AG04449 (cell line): ENCODE data around the gene CNPY2.
A peak's percentile ranks its signal among the peaks of the same experiment; 100 is the strongest.
"Not testable (repeated sequence)": the region's sequence is repeated elsewhere in the genome, so short reads cannot be mapped to it uniquely, and the experiment has no call there.

Source experiments
- CTCF ChIA-PET: fragments of 350-600 bp; formaldehyde crosslinking; extraction: SDS; loops from one replicate; lab custom pipeline; 2021; ENCODE audit warnings: antibody characterized with exemption; lab: Yijun Ruan, JAX
- POLR2A ChIA-PET: fragments of 400-600, 350-600 bp; formaldehyde crosslinking; extraction: SDS; loops from one replicate; lab custom pipeline; 2020; ENCODE audit warnings: antibody characterized with exemption, inconsistent platforms; lab: Yijun Ruan, JAX
- DNase-seq: peaks from one replicate; pipeline ENCODE4 v3.0.0-alpha.2; 2010; ENCODE audit warnings: low read depth, low spot score
- H3K4me3 ChIP-seq: 2 replicates; pipeline ENCODE4 v1.5.1; 2011; ENCODE audit warnings: low read depth, mild to moderate bottlenecking, control low read depth, low read length
- TF ChIP-seq, protein P1 (sequence below): IDR thresholded peaks from one replicate; pipeline ENCODE4 v1.5.1; 2011; ENCODE audit warnings: mild to moderate bottlenecking, moderate library complexity, low read length, control low read depth, inconsistent platforms; ENCODE audit not compliant: insufficient read depth; ENCODE audit errors: missing control alignments

CNPY2 gene

DNA sequence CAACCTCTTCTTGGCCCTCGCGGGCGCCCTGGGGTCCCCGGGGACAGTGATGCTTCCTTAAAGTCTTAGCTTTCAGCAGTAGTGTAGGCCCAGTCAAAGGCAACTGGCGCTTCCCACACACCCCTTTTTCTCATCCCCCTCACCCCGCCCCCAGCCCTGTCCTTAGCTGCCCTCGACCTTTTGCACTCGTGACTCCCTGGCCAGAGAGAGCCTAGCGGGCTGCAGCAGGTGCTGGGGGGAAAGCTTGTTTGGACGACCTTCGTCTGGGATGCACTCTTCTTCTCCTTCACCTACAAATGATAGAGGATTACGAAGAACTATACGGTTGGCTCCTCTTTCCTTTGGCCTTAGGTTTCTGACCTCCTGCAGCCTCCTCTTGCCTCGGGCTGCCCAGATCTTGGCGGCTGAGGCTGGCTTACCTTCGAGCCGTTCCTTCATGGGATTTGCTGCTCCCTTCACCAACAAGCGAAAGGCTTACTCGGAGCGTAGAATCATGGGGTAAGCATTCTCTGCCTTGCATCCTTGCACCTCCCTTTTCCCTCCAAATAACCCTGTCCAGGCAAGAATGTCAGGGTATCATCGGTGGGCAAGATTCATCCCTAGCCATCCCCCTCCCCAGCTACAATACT is 48.2 kb downstream of the CNPY2 start:
- H3K4me3 ChIP-seq: peak overlapping the region; percentile 87
- DNase-seq: no peak
- CTCF ChIA-PET: interaction anchor here (0.8 to 8.3 kb wide), 17 partner anchors 9 to 194 kb away, joined by 3 to 87 read pairs (median 6); partner anchors contain the start of genes ANKRD52, RNF41 and SMARCC2
- TF ChIP-seq, protein P1, sequence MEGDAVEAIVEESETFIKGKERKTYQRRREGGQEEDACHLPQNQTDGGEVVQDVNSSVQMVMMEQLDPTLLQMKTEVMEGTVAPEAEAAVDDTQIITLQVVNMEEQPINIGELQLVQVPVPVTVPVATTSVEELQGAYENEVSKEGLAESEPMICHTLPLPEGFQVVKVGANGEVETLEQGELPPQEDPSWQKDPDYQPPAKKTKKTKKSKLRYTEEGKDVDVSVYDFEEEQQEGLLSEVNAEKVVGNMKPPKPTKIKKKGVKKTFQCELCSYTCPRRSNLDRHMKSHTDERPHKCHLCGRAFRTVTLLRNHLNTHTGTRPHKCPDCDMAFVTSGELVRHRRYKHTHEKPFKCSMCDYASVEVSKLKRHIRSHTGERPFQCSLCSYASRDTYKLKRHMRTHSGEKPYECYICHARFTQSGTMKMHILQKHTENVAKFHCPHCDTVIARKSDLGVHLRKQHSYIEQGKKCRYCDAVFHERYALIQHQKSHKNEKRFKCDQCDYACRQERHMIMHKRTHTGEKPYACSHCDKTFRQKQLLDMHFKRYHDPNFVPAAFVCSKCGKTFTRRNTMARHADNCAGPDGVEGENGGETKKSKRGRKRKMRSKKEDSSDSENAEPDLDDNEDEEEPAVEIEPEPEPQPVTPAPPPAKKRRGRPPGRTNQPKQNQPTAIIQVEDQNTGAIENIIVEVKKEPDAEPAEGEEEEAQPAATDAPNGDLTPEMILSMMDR: no peak
- POLR2A ChIA-PET: interaction anchor here (0.6 to 2.2 kb wide), 8 partner anchors 9 to 92 kb away, joined by 3 to 13 read pairs (median 6); partner anchors contain the start of genes ANKRD52, RNF41, SMARCC2 and STAT2

DNA sequence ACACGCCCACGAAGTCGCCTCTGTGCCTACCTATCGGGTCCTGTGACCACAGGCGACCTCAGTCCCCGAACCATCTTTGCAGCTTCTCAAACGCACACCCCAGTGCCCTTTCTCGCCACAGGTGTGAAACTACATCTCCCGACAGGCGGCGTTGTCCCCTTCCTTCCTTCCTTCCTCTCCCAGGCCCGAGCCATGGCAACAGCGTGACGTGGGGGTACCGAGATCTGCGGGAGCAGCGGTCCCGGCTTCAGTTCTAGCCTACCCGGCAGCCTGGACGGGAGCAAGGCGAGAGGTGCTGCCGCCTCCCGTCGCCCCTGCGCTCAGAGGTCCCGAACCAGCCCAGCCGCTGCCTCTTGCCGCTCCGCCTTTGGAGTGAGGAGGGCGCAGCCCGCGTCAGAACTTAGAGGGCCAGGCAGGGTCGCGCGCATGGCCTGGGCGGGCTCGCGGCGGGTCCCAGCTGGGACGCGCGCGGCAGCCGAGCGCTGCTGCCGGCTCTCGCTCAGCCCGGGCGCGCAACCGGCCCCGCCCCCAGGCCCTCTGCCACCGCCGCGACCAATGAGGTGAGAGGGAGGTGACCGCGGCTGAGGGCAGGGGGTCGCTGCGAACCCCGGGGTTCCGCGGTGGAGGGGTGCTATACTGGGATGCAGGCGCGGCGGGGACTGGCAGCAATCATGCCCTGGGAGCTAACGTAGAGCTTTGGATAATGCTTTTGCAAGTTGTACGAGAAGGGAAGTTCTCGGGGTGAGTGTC is 48.9 kb downstream of the CNPY2 start, which contains the start of gene COQ10A:
Gene COQ10A, plus strand, starts transcription at position 250 of the 750 bp plus-strand sequence. Its CDS starts 177 bp downstream, at position 427.
- ChIA-PET CTCF (interaction anchor here (0.7 to 8.3 kb wide), 25 partner anchors 9 to 368 kb away, joined by 3 to 87 read pairs (median 5); partner anchors contain the start of genes ANKRD52, RNF41, SMARCC2 and TIMELESS), POLR2A (interaction anchor here (0.6 to 2.2 kb wide), 10 partner anchors 9 to 93 kb away, joined by 3 to 13 read pairs (median 5); partner anchors contain the start of genes ANKRD52, RNF41, SMARCC2 and STAT2)
- TF ChIP-seq, protein P1: peak; percentile 78
- DNase-seq: no peak
- H3K4me3 ChIP-seq: peak within 1 kb of the TSS; percentile 87

DNA sequence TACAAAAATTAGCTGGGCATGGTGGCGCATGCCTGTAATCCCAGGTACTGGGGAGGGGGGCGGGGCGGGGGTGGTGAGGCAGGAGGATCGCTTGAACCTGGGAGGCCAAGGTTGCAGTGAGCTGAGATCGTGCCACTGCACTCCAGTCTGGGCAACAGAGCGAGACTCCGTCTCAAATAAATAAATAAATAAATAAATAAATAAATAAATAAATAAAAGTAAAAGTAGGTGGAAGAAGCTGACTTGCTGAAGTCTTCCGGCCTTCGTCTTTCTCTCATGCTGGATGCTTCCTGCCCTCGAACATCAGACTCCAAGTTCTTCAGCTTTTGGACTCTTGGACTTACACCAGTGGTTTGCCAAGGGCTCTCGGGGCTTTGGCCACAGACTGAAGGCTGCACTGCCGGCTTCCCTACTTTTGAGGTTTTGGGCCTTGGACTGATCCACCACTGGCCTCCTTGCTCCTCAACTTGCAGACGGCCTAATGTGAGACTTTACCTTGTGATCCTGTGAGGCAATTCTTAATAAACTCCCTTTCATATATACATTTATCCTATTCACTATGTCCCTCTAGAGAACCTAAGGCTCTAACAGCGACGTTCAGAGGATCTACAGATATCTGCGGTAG is 49.6 kb downstream of the CNPY2 start:
- CTCF ChIA-PET: interaction anchor here (0.7 to 8.3 kb wide), 19 partner anchors 8 to 369 kb away, joined by 3 to 87 read pairs (median 6); partner anchors contain the start of genes ANKRD52, RNF41, SMARCC2 and TIMELESS
- POLR2A ChIA-PET: interaction anchor here (0.6 to 2.2 kb wide), 6 partner anchors 8 to 93 kb away, joined by 3 to 13 read pairs (median 4); partner anchors contain the start of genes ANKRD52 and SMARCC2
- not testable (repeated sequence) for DNase-seq
- H3K4me3 ChIP-seq: peak overlapping the region; percentile 87

DNA sequence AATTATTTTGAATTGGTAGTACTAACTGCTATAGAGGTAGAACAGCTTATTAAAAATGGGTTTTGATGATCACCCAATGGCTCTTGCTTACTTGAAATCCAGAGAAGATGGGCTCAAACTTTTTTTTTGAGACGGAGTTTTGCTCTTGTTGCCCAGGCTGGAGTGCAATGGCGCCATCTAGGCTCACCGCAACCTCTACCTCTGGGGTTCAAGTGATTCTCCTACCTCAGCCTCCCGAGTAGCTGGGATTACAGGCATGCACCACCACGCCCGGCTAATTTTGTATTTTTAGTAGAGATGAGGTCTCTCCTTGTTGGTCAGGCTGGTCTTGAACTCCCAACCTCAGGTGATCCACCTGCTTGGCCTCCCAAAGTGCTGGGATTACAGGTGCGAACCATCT is 52.8 kb downstream of the CNPY2 start:
- not testable (repeated sequence) for H3K4me3 ChIP-seq, DNase-seq
- ChIA-PET CTCF (interaction anchor here (0.9 to 1.5 kb wide), 4 partner anchors 9 to 70 kb away, joined by 3 to 4 read pairs (median 3); partner anchors contain the start of gene RNF41), POLR2A (interaction anchor here (0.8 kb wide), 1 partner anchor 14 kb away, joined by 3 read pairs; no protein-coding TSS in a partner anchor)

DNA sequence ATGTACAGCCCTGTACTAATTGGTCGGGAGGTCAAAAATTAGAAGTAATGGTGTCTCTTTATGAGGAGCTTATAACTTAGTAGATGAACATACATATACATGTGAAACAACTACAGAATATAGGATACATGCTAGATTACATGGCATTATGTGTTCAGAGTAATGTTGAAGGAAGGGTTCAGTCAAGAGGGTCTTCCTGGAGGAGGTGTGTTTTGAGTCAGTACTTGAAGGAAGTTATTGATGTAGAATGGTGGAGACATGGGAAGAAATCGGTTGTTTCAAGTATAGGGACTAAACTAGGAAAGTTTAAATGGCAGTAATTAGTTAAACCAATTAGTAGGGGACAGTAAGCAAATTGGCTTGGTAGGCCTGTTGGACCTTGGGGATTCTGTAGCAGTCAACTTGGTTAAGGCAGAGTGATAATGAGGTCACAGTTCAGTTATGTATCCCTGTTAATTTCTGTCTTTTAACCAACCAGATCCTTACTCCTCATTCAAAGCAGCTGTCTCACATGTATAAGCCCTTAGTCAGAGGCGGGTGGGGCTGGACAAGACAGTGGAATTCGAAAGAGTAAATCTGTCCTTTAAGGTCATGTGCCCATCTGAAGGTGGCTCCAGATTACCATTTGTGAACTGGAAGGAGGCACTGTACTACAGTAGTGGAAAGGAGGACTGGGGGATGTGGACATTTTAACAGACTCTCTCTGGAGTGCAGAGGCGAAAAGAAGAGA is 54.1 kb downstream of the CNPY2 start:
- no peak overlapping the region for H3K4me3 ChIP-seq
- CTCF ChIA-PET: interaction anchor here (0.8 to 5.3 kb wide), 8 partner anchors 8 to 202 kb away, joined by 3 to 26 read pairs (median 3); partner anchors contain the start of genes RNF41 and SMARCC2
- DNase-seq: peak; percentile 57
- TF ChIP-seq, protein P1: no peak
- POLR2A ChIA-PET: no interaction called here

DNA sequence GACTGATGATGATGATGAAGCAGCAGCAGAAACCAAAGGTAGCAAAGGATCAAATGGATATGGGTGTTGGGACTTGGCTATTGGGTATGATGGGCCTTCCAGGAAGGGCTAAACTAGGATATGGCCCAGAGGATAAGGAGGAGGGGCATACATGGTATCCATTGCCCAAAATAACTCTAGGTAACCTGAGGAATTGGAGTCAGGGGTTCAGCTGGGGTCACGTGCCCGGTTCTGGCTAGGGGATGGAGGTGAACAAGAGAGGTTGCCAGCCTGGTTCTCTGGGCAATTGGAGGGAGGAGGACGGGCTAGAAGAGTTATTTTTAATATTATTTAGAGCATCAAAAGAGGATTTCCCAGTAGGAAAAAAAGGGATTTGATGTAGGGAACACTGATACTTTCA is 54.9 kb downstream of the CNPY2 start:
- CTCF ChIA-PET: interaction anchor here (0.8 to 5.3 kb wide), 8 partner anchors 8 to 203 kb away, joined by 3 to 26 read pairs (median 3); partner anchors contain the start of genes RNF41 and SMARCC2
- no peak overlapping the region for H3K4me3 ChIP-seq
- POLR2A ChIA-PET: no interaction called here
- TF ChIP-seq, protein P1: no peak
- DNase-seq: no peak
